A673 (cell line): ENCODE results near the gene CHCHD6.

ENCODE experiments used
- CTCF ChIP-seq: fragments of 300-800, 200-600 bp; sonication (generic); conservative IDR thresholded peaks from 2 replicates; pipeline ENCODE4 v1.5.1; 2017; ENCODE audit warnings: low read depth, mild to moderate bottlenecking, antibody characterized with exemption, low read length, moderate library complexity, mixed read lengths
- EZH2 ChIP-seq: fragments of 200-600 bp; sonication (generic); IDR thresholded peaks from 2 replicates; pipeline ENCODE4 v1.6.1; 2017; ENCODE audit warnings: borderline replicate concordance, low read depth, mild to moderate bottlenecking, mixed read lengths, antibody characterized with exemption, low read length; ENCODE audit not compliant: poor library complexity, severe bottlenecking

- TF ChIP-seq CTCF (no peak), EZH2 (no peak)
Observed at GRCh38 chr3:126957776-126958637, 254.0 kb downstream of the CHCHD6 start.
